ENCODE data around the gene RCOR1. TPM values are rescaled to one million over a fixed set of nuclear protein-coding genes. Genes with fewer than 3 reads are reported as not detected.

RCOR1 gene
- total and polyA plus RNA-seq, 12 donors = 3.1 to 16.9 (median 12.5) TPM

GRCh38 chr14:102655137-102655536 is 62.7 kb downstream of the RCOR1 start:
- TF ChIP-seq, protein P1, sequence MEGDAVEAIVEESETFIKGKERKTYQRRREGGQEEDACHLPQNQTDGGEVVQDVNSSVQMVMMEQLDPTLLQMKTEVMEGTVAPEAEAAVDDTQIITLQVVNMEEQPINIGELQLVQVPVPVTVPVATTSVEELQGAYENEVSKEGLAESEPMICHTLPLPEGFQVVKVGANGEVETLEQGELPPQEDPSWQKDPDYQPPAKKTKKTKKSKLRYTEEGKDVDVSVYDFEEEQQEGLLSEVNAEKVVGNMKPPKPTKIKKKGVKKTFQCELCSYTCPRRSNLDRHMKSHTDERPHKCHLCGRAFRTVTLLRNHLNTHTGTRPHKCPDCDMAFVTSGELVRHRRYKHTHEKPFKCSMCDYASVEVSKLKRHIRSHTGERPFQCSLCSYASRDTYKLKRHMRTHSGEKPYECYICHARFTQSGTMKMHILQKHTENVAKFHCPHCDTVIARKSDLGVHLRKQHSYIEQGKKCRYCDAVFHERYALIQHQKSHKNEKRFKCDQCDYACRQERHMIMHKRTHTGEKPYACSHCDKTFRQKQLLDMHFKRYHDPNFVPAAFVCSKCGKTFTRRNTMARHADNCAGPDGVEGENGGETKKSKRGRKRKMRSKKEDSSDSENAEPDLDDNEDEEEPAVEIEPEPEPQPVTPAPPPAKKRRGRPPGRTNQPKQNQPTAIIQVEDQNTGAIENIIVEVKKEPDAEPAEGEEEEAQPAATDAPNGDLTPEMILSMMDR (IDR thresholded peaks at IDR 0.05) = no peak
- Histone ChIP-seq H3K27me3 (no peaks in the 10 kb centered on the region), H3K27ac (peak overlapping the region in 5 of 10 donors; percentile 11 to 56 (median 38)), H3K4me1 (peaks cover 0 to 44% (median 17%) of the 10 kb centered on the region in 9 donors), H3K9me3 (peaks cover 0 to 7% (median 0%) of the 10 kb centered on the region in 11 donors), H3K36me3 (no peaks in the 10 kb centered on the region), H3K4me3 (no peak overlapping the region)
- ATAC-seq = peak in 1 of 8 donors; percentile 33
- intact Hi-C loops (cut with DNase I) = no loop called here
- DNase-seq = no peak

DNA sequence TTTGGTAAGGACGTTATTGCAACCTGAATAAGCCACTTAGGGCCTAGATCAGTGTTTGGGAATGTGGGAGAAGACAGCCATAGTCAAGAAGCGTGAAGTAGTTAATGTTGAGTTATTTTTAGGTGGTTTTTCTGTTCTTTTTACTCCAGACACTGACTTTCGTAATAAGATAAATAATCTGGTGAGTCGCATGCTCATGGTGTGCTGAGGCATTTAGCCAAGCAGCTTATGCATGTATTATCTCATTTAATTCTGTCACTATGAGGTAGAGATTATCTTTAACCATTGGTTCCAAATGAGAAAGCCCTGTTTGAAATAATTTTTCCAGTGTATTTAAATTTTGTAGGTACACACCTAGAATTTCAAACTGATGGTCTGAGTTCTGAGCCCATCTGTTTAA is 67.3 kb downstream of the RCOR1 start:
- TF ChIP-seq, protein P1 (IDR thresholded peaks at IDR 0.05) = no peak
- 81 to 83% methylated on average over 4 of the region's 4 CpGs for WGBS, 2 donors
- DNase-seq (no peak), ATAC-seq (no peak)
- Histone ChIP-seq H3K27me3 (no peaks in the 10 kb centered on the region), H3K4me1 (peaks cover 0 to 36% (median 18%) of the 10 kb centered on the region in 9 donors), H3K27ac (no peak overlapping the region), H3K4me3 (no peak overlapping the region), H3K9me3 (no peaks in the 10 kb centered on the region), H3K36me3 (no peaks in the 10 kb centered on the region)
- intact Hi-C loops (cut with DNase I) = no loop called here

DNA sequence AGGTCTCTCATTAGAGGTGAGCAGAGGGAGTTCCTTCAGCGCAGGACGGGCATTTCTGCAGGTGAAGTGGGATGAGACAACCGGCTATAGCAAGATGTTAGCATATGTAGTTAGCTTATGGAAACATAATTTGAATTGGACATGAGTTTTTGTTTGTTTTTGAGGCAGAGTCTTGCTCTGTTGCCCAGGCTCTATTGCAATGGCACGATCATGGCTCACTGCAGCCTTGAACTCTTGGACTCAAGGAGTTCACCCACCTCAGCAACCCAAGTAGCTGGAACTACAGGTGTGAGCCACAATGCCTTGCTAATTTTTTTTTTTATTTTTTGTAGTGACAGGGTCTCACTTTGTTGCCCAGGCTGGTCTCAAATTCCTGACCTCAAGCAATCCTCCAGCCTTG is 69.2 kb downstream of the RCOR1 start:
- no peak overlapping the region for H3K4me3 ChIP-seq
- H3K4me1 ChIP-seq = peaks cover 0 to 30% (median 13%) of the 10 kb centered on the region in 9 donors
- ATAC-seq (no peak), DNase-seq (no peak)
- no peak overlapping the region for H3K27ac ChIP-seq
- TF ChIP-seq, protein P1 (IDR thresholded peaks at IDR 0.05) = no peak
- H3K36me3 ChIP-seq = no peaks in the 10 kb centered on the region
- H3K27me3 ChIP-seq = no peaks in the 10 kb centered on the region
- WGBS, 2 donors = 95 to 98% methylated on average over 4 of the region's 4 CpGs
- intact Hi-C loops (cut with DNase I) = no loop called here
- no peaks in the 10 kb centered on the region for H3K9me3 ChIP-seq

GRCh38 chr14:102662636-102663430 is 70.4 kb downstream of the RCOR1 start:
- Histone ChIP-seq H3K27ac (no peak overlapping the region), H3K4me1 (peaks cover 0 to 30% (median 13%) of the 10 kb centered on the region in 9 donors), H3K4me3 (no peak overlapping the region), H3K36me3 (no peaks in the 10 kb centered on the region), H3K9me3 (no peaks in the 10 kb centered on the region), H3K27me3 (no peaks in the 10 kb centered on the region)
- ATAC-seq = no peak
- 72 to 83% methylated on average over 7 of the region's 7 CpGs for WGBS, 2 donors
- intact Hi-C loops (cut with DNase I) = no loop called here
- no peak for DNase-seq
- TF ChIP-seq, protein P1 (IDR thresholded peaks at IDR 0.05) = no peak

Measured in heart right ventricle (tissue), 16 donors.